GM12878 (cell line): ENCODE results near the gene MACF1. TPM values are rescaled to one million over a fixed set of nuclear protein-coding genes. Genes with fewer than 3 reads are reported as not detected.

Experiments used
- ATAC-seq: fragments of 200-7000 bp; cut with Tn5 transposase; 3 replicates; pipeline ENCODE4 v1.9.1; 2020; ENCODE audit warnings: mild to moderate bottlenecking, moderate library complexity
- BruUV-seq: library from RNA; stranded (reverse); fragments of 400-500 nt; replicated peaks from 2 replicates; lab custom pipeline; 2021; lab: Mats Ljungman, UMichigan
- CTCF ChIA-PET: fragments of 300-600 bp; sonication (Branson Sonifier 250); formaldehyde crosslinking; extraction: SDS; loops from one replicate; lab custom pipeline; 2021; ENCODE audit warnings: inconsistent platforms; lab: Yijun Ruan, JAX
- POLR2A ChIA-PET: fragments of 350-600 bp; formaldehyde crosslinking; extraction: SDS; loops from one replicate; lab custom pipeline; 2021; ENCODE audit warnings: inconsistent platforms; lab: Charles Lee
- RAD21 ChIA-PET: fragments of 300-600 bp; sonication (Branson Sonifier 250); formaldehyde crosslinking; loops from one replicate; lab custom pipeline; 2023; ENCODE audit warnings: antibody characterized with exemption; ENCODE audit not compliant: unreplicated experiment; lab: Charles Lee
- SMC1A ChIA-PET: fragments of 300-600 bp; sonication (Branson Sonifier 250); formaldehyde crosslinking; loops from one replicate; lab custom pipeline; 2023; ENCODE audit not compliant: unreplicated experiment, uncharacterized antibody; lab: Charles Lee
- DNase-seq: peaks from one replicate; pipeline ENCODE4 v3.0.0-alpha.2; 2011; ENCODE audit warnings: low read depth, low spot score
- FAIRE-seq: peaks from 3 replicates; lab custom pipeline; 2011; peaks lifted over from hg19 to GRCh38; lab: Jason Lieb, UNC
- H2AFZ ChIP-seq: 2 replicates; pipeline ENCODE4 v1.6.0; 2011; ENCODE audit warnings: low read depth, low read length, control low read depth; ENCODE audit not compliant: control insufficient read depth
- H3K27ac ChIP-seq: 2 replicates; pipeline ENCODE4 v1.5.1; 2011; ENCODE audit warnings: control low read depth; ENCODE audit not compliant: control insufficient read depth, insufficient read depth
- H3K27me3 ChIP-seq, 2 experiments: replicated peaks in 1 of 2; 2 replicates each; pipeline versions ENCODE4 v1.6.0 to v1.6.1; 2011; ENCODE audit warnings: low read length in 1 of 2; ENCODE audit not compliant: control insufficient read depth in 2 of 2, insufficient read depth in 2 of 2
- H3K36me3 ChIP-seq, 2 experiments: 2 replicates each; pipeline ENCODE4 v1.5.1; 2011; ENCODE audit warnings: low read length in 1 of 2; ENCODE audit not compliant: control insufficient read depth in 2 of 2, insufficient read depth in 2 of 2
- H3K4me1 ChIP-seq: 2 replicates; pipeline ENCODE4 v1.6.1; 2011; ENCODE audit warnings: mild to moderate bottlenecking, low read length, moderate library complexity, mixed read lengths; ENCODE audit not compliant: control insufficient read depth, insufficient read depth
- H3K4me2 ChIP-seq: 2 replicates; pipeline ENCODE4 v1.6.0; 2011; ENCODE audit warnings: control low read depth; ENCODE audit not compliant: control insufficient read depth, insufficient read depth
- H3K4me3 ChIP-seq: fragments of 200-600 bp; sonication (generic); 2 replicates; pipeline ENCODE4 v1.5.1; 2016
- H3K79me2 ChIP-seq: 2 replicates; pipeline ENCODE4 v1.6.0; 2011; ENCODE audit warnings: low read length; ENCODE audit not compliant: control insufficient read depth, insufficient read depth
- H3K9ac ChIP-seq: 2 replicates; pipeline ENCODE4 v1.8.0; 2011; ENCODE audit warnings: low read length, control low read depth, mixed read lengths; ENCODE audit not compliant: control insufficient read depth, insufficient read depth
- H3K9me3 ChIP-seq: replicated peaks from 3 replicates; pipeline ENCODE4 v1.5.1; 2011; ENCODE audit warnings: mild to moderate bottlenecking, low read length; ENCODE audit not compliant: control insufficient read depth, insufficient read depth
- H4K20me1 ChIP-seq: 2 replicates; pipeline ENCODE4 v1.6.0; 2011; ENCODE audit not compliant: control insufficient read depth, insufficient read depth
- CBX3 ChIP-seq: fragments of 200-600 bp; sonication (generic); IDR thresholded peaks from 2 replicates; pipeline ENCODE4 v1.6.1; 2016; ENCODE audit warnings: low read depth, borderline replicate concordance
- IKZF2 ChIP-seq, 2 experiments: fragments of 450-650 bp; IDR thresholded peaks; 2 replicates each; pipeline ENCODE4 v1.6.1; 2017; ENCODE audit warnings: mild to moderate bottlenecking in 2 of 2, moderate library complexity in 2 of 2
- NR2C1 ChIP-seq: fragments of 450-650 bp; IDR thresholded peaks from 2 replicates; pipeline ENCODE4 v1.6.1; 2017; ENCODE audit warnings: antibody characterized with exemption, mild to moderate bottlenecking, moderate library complexity
- PAX5 ChIP-seq: IDR thresholded peaks from 2 replicates; pipeline ENCODE4 v1.6.1; 2011; ENCODE audit warnings: low read depth, low read length, borderline replicate concordance
- RCOR1 ChIP-seq: conservative IDR thresholded peaks from 2 replicates; pipeline ENCODE4 v1.6.1; 2012; ENCODE audit warnings: low read depth, low read length, improper control_type of control experiment
- SMC3 ChIP-seq: IDR thresholded peaks from 2 replicates; pipeline ENCODE4 v1.6.1; 2011; ENCODE audit warnings: low read length, improper control_type of control experiment, borderline replicate concordance
- TAF1 ChIP-seq: IDR thresholded peaks from 2 replicates; pipeline ENCODE4 v1.6.1; 2011; ENCODE audit warnings: mild to moderate bottlenecking, low read depth, low read length, borderline replicate concordance
- TCF12 ChIP-seq: IDR thresholded peaks from 2 replicates; pipeline ENCODE4 v1.6.1; 2011; ENCODE audit warnings: low read depth, mild to moderate bottlenecking, low read length
- YY1 ChIP-seq: IDR thresholded peaks from 2 replicates; pipeline ENCODE4 v1.6.1; 2011; ENCODE audit warnings: low read depth, mild to moderate bottlenecking, low read length
- ZNF217 ChIP-seq: fragments of 450-650 bp; IDR thresholded peaks from 2 replicates; pipeline ENCODE4 v1.6.1; 2017; ENCODE audit warnings: antibody characterized with exemption, mild to moderate bottlenecking
- ZNF24 ChIP-seq: fragments of 450-650 bp; IDR thresholded peaks from 2 replicates; pipeline ENCODE4 v1.6.1; 2017; ENCODE audit warnings: antibody characterized with exemption, mild to moderate bottlenecking
- whole genome bisulfite sequencing: methylation state at CpG from one replicate; pipeline ENCODE4 v1.1.6; 2016; ENCODE audit warnings: low lambda C conversion rate; ENCODE audit not compliant: insufficient replicate concordance, insufficient coverage; ENCODE audit errors: missing lambda C conversion rate; 5-methylcytosine and 5-hydroxymethylcytosine counted together
- in situ Hi-C: fragments of 300-500 bp; cut with MboI; formaldehyde crosslinking; loops from 9 replicates; pipeline ENCODE4 v1.14.3; 2018; ENCODE audit warnings: mixed read lengths
- intact Hi-C: fragments of 100-400 bp; cut with micrococcal nuclease; formaldehyde crosslinking; loops from one replicate; pipeline ENCODE4 v1.14.2; 2022; ENCODE audit not compliant: unreplicated experiment
- polyA plus RNA-seq, 11 experiments: library from polyadenylated mRNA; depleted of rRNA in 4 of 11; unstranded in 6 of 11; stranded (reverse) in 5 of 11; fragments of >200 nt; fragmentation: Nextera tagmentation in 4 of 11; fragmentation: Illumina TruSeq in 1 of 11; extraction: Ambion mirVana in 4 of 11; extraction: Trizol in 1 of 11; gene quantifications; 1 replicate in 1 of 11; 2 replicates in 10 of 11; pipeline versions ENCODE4 v1.2.1 to v1.2.3, GENCODE V29; 2011 to 2016; ENCODE audit warnings: inconsistent platforms in 2 of 11, missing spikeins in 2 of 11, low read depth in 1 of 11
- total RNA-seq, 4 experiments: library from RNA; depleted of rRNA in 3 of 4; stranded (reverse); fragments of >200 nt in 3 of 4; fragmentation: Illumina TruSeq in 1 of 4; extraction: Trizol in 1 of 4; gene quantifications; 2 replicates each; pipeline versions ENCODE4 v1.2.1 to v1.2.3, GENCODE V29; 2013 to 2021
- TF ChIP-seq, protein P1 (sequence below): IDR thresholded peaks from 2 replicates; pipeline ENCODE4 v1.6.1; 2012; ENCODE audit warnings: low read length, inconsistent platforms
- TF ChIP-seq, protein P2 (sequence below): fragments of 450-650 bp; IDR thresholded peaks from 2 replicates; pipeline ENCODE4 v1.6.1; 2018; ENCODE audit warnings: mild to moderate bottlenecking, low read depth, moderate library complexity; ENCODE audit not compliant: partially characterized antibody

Gene MACF1
- total and polyA plus RNA-seq, 10 of the 15 experiments (the other 5 are each of a cell fraction or from before 2014, with no cell fraction given): 15.5 to 201 (median 76.9) TPM

DNA sequence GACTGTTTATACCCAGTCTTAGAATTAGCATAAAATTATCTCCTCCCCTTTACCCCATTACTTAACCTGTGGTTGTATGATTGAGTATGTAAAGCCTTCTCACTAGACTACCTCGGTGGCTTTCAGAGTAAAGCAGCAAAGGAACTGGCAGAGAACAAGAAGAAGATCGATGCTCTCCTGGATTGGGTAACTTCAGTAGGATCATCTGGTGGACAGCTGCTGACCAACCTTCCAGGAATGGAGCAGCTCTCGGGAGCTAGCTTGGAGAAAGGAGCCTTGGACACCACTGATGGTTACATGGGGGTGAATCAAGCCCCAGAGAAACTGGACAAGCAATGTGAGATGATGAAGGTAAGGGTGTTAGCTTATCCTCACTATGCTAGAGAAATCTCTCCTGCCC, 148.4 kb downstream of the MACF1 start:
- no peak for FAIRE-seq

More for the DNA sequence above, 148.4 kb downstream of the MACF1 start:
- in situ Hi-C loops: no loop called here
- WGBS: 96% methylated on average over 3 of the region's 3 CpGs
- POLR2A ChIA-PET: no interaction called here
- DNase-seq: no peak
- no peak overlapping the region for H3K9ac ChIP-seq
- RAD21 ChIA-PET: no interaction called here
- no TSS peak for BruUV-seq
- H3K4me2 ChIP-seq: no peak overlapping the region
- H3K27ac ChIP-seq: no peak overlapping the region
- H3K27me3 ChIP-seq: no peaks in the 10 kb centered on the region
- H2AFZ ChIP-seq: no peak overlapping the region
- CTCF ChIA-PET: interaction anchor here (0.9 to 3.6 kb wide), 5 partner anchors 34 to 184 kb away, joined by 3 to 17 read pairs (median 4); no protein-coding TSS in a partner anchor
- H4K20me1 ChIP-seq: no peaks in the 10 kb centered on the region
- no peak for ATAC-seq
- intact Hi-C loops: no loop called here
- no peaks in the 10 kb centered on the region for H3K79me2 ChIP-seq
- H3K4me1 ChIP-seq: no peaks in the 10 kb centered on the region
- no peak for TF ChIP-seq TAF1
- TF ChIP-seq, protein P1, sequence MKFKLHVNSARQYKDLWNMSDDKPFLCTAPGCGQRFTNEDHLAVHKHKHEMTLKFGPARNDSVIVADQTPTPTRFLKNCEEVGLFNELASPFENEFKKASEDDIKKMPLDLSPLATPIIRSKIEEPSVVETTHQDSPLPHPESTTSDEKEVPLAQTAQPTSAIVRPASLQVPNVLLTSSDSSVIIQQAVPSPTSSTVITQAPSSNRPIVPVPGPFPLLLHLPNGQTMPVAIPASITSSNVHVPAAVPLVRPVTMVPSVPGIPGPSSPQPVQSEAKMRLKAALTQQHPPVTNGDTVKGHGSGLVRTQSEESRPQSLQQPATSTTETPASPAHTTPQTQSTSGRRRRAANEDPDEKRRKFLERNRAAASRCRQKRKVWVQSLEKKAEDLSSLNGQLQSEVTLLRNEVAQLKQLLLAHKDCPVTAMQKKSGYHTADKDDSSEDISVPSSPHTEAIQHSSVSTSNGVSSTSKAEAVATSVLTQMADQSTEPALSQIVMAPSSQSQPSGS: no peak
- no peak for TF ChIP-seq NR2C1
- TF ChIP-seq SMC3: no peak
- no peak for TF ChIP-seq TCF12
- no peak for TF ChIP-seq ZNF24
- TF ChIP-seq YY1: no peak
- no peak for TF ChIP-seq RCOR1
- no peak for TF ChIP-seq IKZF2 (IDR thresholded peaks at IDR 0.05)
- TF ChIP-seq, protein P2, sequence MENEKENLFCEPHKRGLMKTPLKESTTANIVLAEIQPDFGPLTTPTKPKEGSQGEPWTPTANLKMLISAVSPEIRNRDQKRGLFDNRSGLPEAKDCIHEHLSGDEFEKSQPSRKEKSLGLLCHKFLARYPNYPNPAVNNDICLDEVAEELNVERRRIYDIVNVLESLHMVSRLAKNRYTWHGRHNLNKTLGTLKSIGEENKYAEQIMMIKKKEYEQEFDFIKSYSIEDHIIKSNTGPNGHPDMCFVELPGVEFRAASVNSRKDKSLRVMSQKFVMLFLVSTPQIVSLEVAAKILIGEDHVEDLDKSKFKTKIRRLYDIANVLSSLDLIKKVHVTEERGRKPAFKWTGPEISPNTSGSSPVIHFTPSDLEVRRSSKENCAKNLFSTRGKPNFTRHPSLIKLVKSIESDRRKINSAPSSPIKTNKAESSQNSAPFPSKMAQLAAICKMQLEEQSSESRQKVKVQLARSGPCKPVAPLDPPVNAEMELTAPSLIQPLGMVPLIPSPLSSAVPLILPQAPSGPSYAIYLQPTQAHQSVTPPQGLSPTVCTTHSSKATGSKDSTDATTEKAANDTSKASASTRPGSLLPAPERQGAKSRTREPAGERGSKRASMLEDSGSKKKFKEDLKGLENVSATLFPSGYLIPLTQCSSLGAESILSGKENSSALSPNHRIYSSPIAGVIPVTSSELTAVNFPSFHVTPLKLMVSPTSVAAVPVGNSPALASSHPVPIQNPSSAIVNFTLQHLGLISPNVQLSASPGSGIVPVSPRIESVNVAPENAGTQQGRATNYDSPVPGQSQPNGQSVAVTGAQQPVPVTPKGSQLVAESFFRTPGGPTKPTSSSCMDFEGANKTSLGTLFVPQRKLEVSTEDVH: no peak
- TF ChIP-seq ZNF217: no peak
- TF ChIP-seq CBX3: no peak
- TF ChIP-seq PAX5: no peak
- no peak overlapping the region for H3K4me3 ChIP-seq
- peaks cover 13 to 44% of the 10 kb centered on the region in 2 experiments for H3K36me3 ChIP-seq
- SMC1A ChIA-PET: interaction anchor here (1.1 kb wide), 1 partner anchor 54 kb away, joined by 3 read pairs; no protein-coding TSS in a partner anchor
- H3K9me3 ChIP-seq: no peaks in the 10 kb centered on the region
